ENCODE data around the gene NKAIN2. TPM values are rescaled to one million over a fixed set of nuclear protein-coding genes. Genes with fewer than 3 reads are reported as not detected.

NKAIN2 gene
- polyA plus RNA-seq, 1 donor (not counting 4 experiments of a cell fraction or from before 2014, with no cell fraction given): 0.13 TPM

DNA sequence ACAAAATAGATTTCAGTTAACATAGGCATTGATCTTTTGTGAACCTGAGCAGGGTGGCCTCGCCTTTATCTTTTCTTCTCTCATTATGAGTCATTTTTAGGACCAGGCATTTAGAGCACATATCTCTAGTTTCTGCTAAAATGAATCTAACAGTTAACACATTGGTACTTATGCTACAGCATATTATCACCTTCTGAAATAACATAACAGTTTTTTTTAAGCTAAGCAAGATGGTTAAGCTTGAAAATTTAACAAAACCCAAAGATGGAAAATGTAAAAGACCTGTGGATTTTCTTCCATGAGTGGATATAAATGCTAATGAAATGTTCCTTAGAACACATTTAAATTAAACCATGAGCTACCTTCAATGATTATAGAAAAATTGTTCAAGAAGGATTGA lies 671.5 kb downstream of the NKAIN2 start:
- no peak overlapping the region for H2AFZ ChIP-seq (ENCODE audit: control insufficient read depth, low read length)
- DNase-seq (ENCODE audit: low read depth, low spot score): no peak
- no peaks in the 10 kb centered on the region for H3K4me1 ChIP-seq (ENCODE audit: control insufficient read depth, extremely low read depth, insufficient read depth, low read length)
- no peaks in the 10 kb centered on the region for H3K9me3 ChIP-seq (ENCODE audit: control insufficient read depth, low read depth, low read length)
- TF ChIP-seq, protein P1, sequence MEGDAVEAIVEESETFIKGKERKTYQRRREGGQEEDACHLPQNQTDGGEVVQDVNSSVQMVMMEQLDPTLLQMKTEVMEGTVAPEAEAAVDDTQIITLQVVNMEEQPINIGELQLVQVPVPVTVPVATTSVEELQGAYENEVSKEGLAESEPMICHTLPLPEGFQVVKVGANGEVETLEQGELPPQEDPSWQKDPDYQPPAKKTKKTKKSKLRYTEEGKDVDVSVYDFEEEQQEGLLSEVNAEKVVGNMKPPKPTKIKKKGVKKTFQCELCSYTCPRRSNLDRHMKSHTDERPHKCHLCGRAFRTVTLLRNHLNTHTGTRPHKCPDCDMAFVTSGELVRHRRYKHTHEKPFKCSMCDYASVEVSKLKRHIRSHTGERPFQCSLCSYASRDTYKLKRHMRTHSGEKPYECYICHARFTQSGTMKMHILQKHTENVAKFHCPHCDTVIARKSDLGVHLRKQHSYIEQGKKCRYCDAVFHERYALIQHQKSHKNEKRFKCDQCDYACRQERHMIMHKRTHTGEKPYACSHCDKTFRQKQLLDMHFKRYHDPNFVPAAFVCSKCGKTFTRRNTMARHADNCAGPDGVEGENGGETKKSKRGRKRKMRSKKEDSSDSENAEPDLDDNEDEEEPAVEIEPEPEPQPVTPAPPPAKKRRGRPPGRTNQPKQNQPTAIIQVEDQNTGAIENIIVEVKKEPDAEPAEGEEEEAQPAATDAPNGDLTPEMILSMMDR (optimal IDR thresholded peaks at IDR 0.05 in 1 of 3, IDR thresholded peaks at IDR 0.05 in 1 of 3, conservative IDR thresholded peaks at IDR 0.05 in 1 of 3; ENCODE audit: extremely low read depth in 1 of 3, insufficient read depth in 2 of 3, low read length in 3 of 3): no peak
- TF ChIP-seq EZH2 (IDR thresholded peaks at IDR 0.05; ENCODE audit: low read length): no peak
- no peak overlapping the region for H3K9ac ChIP-seq (ENCODE audit: control insufficient read depth, extremely low read depth, insufficient read depth, low read length)
- no peaks in the 10 kb centered on the region for H3K36me3 ChIP-seq (ENCODE audit: control insufficient read depth in 2 of 2, extremely low read depth in 1 of 2, insufficient read depth in 2 of 2, low read length in 2 of 2)
- no peaks in the 10 kb centered on the region for H3K79me2 ChIP-seq (ENCODE audit: control insufficient read depth, insufficient read depth, low read length)
- H4K20me1 ChIP-seq (ENCODE audit: control insufficient read depth, extremely low read depth, insufficient read depth, low read length): no peaks in the 10 kb centered on the region
- H3K4me2 ChIP-seq (ENCODE audit: control insufficient read depth, extremely low read depth, insufficient read depth, low read depth, low read length): no peak overlapping the region
- dilution Hi-C loops (cut with MboI; ENCODE audit: extremely low pct_ligation_motif_present, low sequenced_read_pairs): no loop called here
- no peaks in the 10 kb centered on the region for H3K27me3 ChIP-seq (ENCODE audit: control insufficient read depth, extremely low read depth, insufficient read depth, low read length)
- no peak for FAIRE-seq
- H3K27ac ChIP-seq (ENCODE audit: control insufficient read depth, insufficient read depth, low read length): no peak overlapping the region
- no peak overlapping the region for H3K4me3 ChIP-seq (ENCODE audit: control insufficient read depth in 2 of 3, extremely low read depth in 1 of 3, insufficient read depth in 2 of 3, low read depth in 1 of 3, low read length in 3 of 3)
- H3K9me1 ChIP-seq (ENCODE audit: control insufficient read depth, extremely low read depth, insufficient read depth, low read length): no peaks in the 10 kb centered on the region

DNA sequence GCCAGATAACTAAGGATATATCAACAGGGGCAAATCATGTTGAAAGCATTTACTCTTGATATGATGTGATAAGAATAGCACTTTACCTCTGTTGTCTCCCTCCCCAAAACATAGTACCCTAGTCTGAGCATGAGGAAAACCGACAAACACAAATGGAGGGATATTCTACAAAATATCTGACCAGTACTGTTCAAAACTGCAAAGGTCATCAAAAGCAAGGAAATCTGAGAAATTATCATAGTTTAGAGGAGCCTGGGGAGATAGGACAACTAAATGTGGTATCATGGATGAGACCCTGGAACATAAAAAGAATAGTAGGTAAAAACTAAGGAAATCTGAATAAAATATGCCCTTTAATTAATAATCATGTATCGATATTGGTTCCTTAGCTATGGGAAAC lies 675.2 kb downstream of the NKAIN2 start:
- Histone ChIP-seq H3K79me2 (ENCODE audit: control insufficient read depth, insufficient read depth, low read length) (no peaks in the 10 kb centered on the region), H3K9me1 (ENCODE audit: control insufficient read depth, extremely low read depth, insufficient read depth, low read length) (no peaks in the 10 kb centered on the region), H3K36me3 (ENCODE audit: control insufficient read depth in 2 of 2, extremely low read depth in 1 of 2, insufficient read depth in 2 of 2, low read length in 2 of 2) (no peaks in the 10 kb centered on the region), H4K20me1 (ENCODE audit: control insufficient read depth, extremely low read depth, insufficient read depth, low read length) (no peaks in the 10 kb centered on the region), H3K9me3 (ENCODE audit: control insufficient read depth, low read depth, low read length) (no peaks in the 10 kb centered on the region), H3K9ac (ENCODE audit: control insufficient read depth, extremely low read depth, insufficient read depth, low read length) (no peak overlapping the region), H3K4me3 (ENCODE audit: control insufficient read depth in 2 of 3, extremely low read depth in 1 of 3, insufficient read depth in 2 of 3, low read depth in 1 of 3, low read length in 3 of 3) (no peak overlapping the region), H3K4me2 (ENCODE audit: control insufficient read depth, extremely low read depth, insufficient read depth, low read depth, low read length) (no peak overlapping the region), H3K27ac (ENCODE audit: control insufficient read depth, insufficient read depth, low read length) (no peak overlapping the region), H3K27me3 (ENCODE audit: control insufficient read depth, extremely low read depth, insufficient read depth, low read length) (no peaks in the 10 kb centered on the region), H2AFZ (ENCODE audit: control insufficient read depth, low read length) (no peak overlapping the region), H3K4me1 (ENCODE audit: control insufficient read depth, extremely low read depth, insufficient read depth, low read length) (no peaks in the 10 kb centered on the region)
- TF ChIP-seq, protein P1 (optimal IDR thresholded peaks at IDR 0.05 in 1 of 3, IDR thresholded peaks at IDR 0.05 in 1 of 3, conservative IDR thresholded peaks at IDR 0.05 in 1 of 3; ENCODE audit: extremely low read depth in 1 of 3, insufficient read depth in 2 of 3, low read length in 3 of 3): no peak
- no peak for TF ChIP-seq EZH2 (IDR thresholded peaks at IDR 0.05; ENCODE audit: low read length)
- DNase-seq (ENCODE audit: low read depth, low spot score) (no peak), FAIRE-seq (no peak)
- dilution Hi-C loops (cut with MboI; ENCODE audit: extremely low pct_ligation_motif_present, low sequenced_read_pairs): no loop called here
